Mesothelial cell of epicardium (in vitro differentiated cells): ENCODE measurements around the gene TBC1D7. TPM values are rescaled to one million over a fixed set of nuclear protein-coding genes. Genes with fewer than 3 reads are reported as not detected.

Experiments used
- DNase-seq, 2 experiments: peaks; one replicate each; pipeline ENCODE4 v3.0.0; 2021; ENCODE audit warnings: low spot score in 2 of 2; ENCODE audit not compliant: unreplicated experiment in 2 of 2
- H3K27ac Mint-ChIP-seq: 2 replicates; pipeline ENCODE4 v1.8.0; 2021; ENCODE audit warnings: mixed read lengths
- H3K27me3 Mint-ChIP-seq: 2 replicates; pipeline ENCODE4 v1.8.0; 2021; ENCODE audit warnings: low read depth, mixed read lengths
- H3K36me3 Mint-ChIP-seq: 2 replicates; pipeline ENCODE4 v1.8.0; 2021; ENCODE audit warnings: mixed read lengths
- H3K4me1 Mint-ChIP-seq: 2 replicates; pipeline ENCODE4 v1.8.0; 2021; ENCODE audit warnings: mixed read lengths
- H3K4me3 Mint-ChIP-seq: 2 replicates; pipeline ENCODE4 v1.8.0; 2021; ENCODE audit warnings: mild to moderate bottlenecking, moderate library complexity, mixed read lengths
- H3K9me3 Mint-ChIP-seq: 2 replicates; pipeline ENCODE4 v1.8.0; 2021; ENCODE audit warnings: mixed read lengths
- CTCF ChIP-seq: fragments of 200-600 bp; sonication (generic); IDR thresholded peaks from one replicate; pipeline ENCODE4 v1.5.0; 2021; ENCODE audit warnings: antibody characterized with exemption; ENCODE audit not compliant: unreplicated experiment
- total RNA-seq: library from RNA; stranded (reverse); gene quantifications from 3 replicates; pipeline ENCODE4 v1.2.1, GENCODE V29; 2021

The TBC1D7 gene
- total RNA-seq, 1 donor from 2014 or later: 26.4 TPM

- Mint-ChIP-seq H3K4me1 (peaks cover under 1% of the 10 kb centered on the region), H3K9me3 (peaks cover 7% of the 10 kb centered on the region), H3K4me3 (no peak overlapping the region), H3K27me3 (peaks cover 5% of the 10 kb centered on the region), H3K36me3 (no peaks in the 10 kb centered on the region), H3K27ac (no peak overlapping the region)
- DNase-seq: no peak
- no peak for TF ChIP-seq CTCF
Observed at GRCh38 chr6:13263669-13264068, 64.7 kb downstream of the TBC1D7 start.

- no peaks in the 10 kb centered on the region for H3K36me3 Mint-ChIP-seq
- no peak overlapping the region for H3K4me3 Mint-ChIP-seq
- DNase-seq: no peak
- no peaks in the 10 kb centered on the region for H3K4me1 Mint-ChIP-seq
- TF ChIP-seq CTCF: no peak
- H3K9me3 Mint-ChIP-seq: peaks cover 7% of the 10 kb centered on the region
- no peak overlapping the region for H3K27ac Mint-ChIP-seq
- H3K27me3 Mint-ChIP-seq: peaks cover 5% of the 10 kb centered on the region
Observed at GRCh38 chr6:13262302-13263230, 65.8 kb downstream of the TBC1D7 start.

- Mint-ChIP-seq H3K4me3 (no peak overlapping the region), H3K9me3 (peaks cover 8% of the 10 kb centered on the region), H3K27me3 (peaks cover 5% of the 10 kb centered on the region), H3K27ac (no peak overlapping the region), H3K4me1 (no peaks in the 10 kb centered on the region), H3K36me3 (no peaks in the 10 kb centered on the region)
- DNase-seq: no peak
- no peak for TF ChIP-seq CTCF
Observed at GRCh38 chr6:13261464-13261994, 66.8 kb downstream of the TBC1D7 start.

GRCh38 chr6:13260831-13261230 is 67.5 kb downstream of the TBC1D7 start:
- no peaks in the 10 kb centered on the region for H3K4me1 Mint-ChIP-seq
- no peak overlapping the region for H3K4me3 Mint-ChIP-seq
- H3K9me3 Mint-ChIP-seq: peaks cover 7% of the 10 kb centered on the region
- no peak for TF ChIP-seq CTCF
- H3K36me3 Mint-ChIP-seq: no peaks in the 10 kb centered on the region
- DNase-seq: no peak
- peaks cover 5% of the 10 kb centered on the region for H3K27me3 Mint-ChIP-seq
- H3K27ac Mint-ChIP-seq: no peak overlapping the region

GRCh38 chr6:13260101-13260598 is 68.2 kb downstream of the TBC1D7 start:
- Mint-ChIP-seq H3K27ac (no peak overlapping the region), H3K4me1 (no peaks in the 10 kb centered on the region), H3K27me3 (peaks cover 5% of the 10 kb centered on the region), H3K36me3 (no peaks in the 10 kb centered on the region), H3K9me3 (peaks cover 7% of the 10 kb centered on the region), H3K4me3 (no peak overlapping the region)
- DNase-seq: no peak
- TF ChIP-seq CTCF: no peak
